Activated T-cell treated with anti-CD3 and anti-CD28 coated beads, Interleukin-2, amount 50 U/mL, for 4 hours (primary cell): ENCODE measurements around the gene RASGRP4. TPM values are rescaled to one million over a fixed set of nuclear protein-coding genes. Genes with fewer than 3 reads are reported as not detected.
"Not testable (repeated sequence)": the region's sequence is repeated elsewhere in the genome, so short reads cannot be mapped to it uniquely, and the experiment has no call there.

Experiments
- ATAC-seq, 2 donors: fragments of 200-7000 bp; cut with Tn5 transposase; one replicate each; pipeline ENCODE4 v1.10.0; 2021
- DNase-seq: peaks from one replicate; pipeline ENCODE4 v3.0.0-alpha.2; 2020
- H3K27me3 Mint-ChIP-seq: one replicate; pipeline ENCODE4 v1.8.0; 2021; ENCODE audit warnings: low read depth, mixed read lengths
- H3K36me3 Mint-ChIP-seq: one replicate; pipeline ENCODE4 v1.8.0; 2022; ENCODE audit warnings: mixed read lengths; ENCODE audit not compliant: insufficient read depth
- H3K4me1 Mint-ChIP-seq: one replicate; pipeline ENCODE4 v1.8.0; 2021; ENCODE audit warnings: low read depth, mixed read lengths
- H3K4me3 Mint-ChIP-seq: one replicate; pipeline ENCODE4 v1.8.0; 2021; ENCODE audit warnings: mild to moderate bottlenecking, moderate library complexity, mixed read lengths
- H3K9me3 Mint-ChIP-seq: one replicate; pipeline ENCODE4 v1.8.0; 2021; ENCODE audit warnings: mixed read lengths
- total RNA-seq, 3 donors: library from RNA; stranded (reverse); gene quantifications; one replicate each; pipeline ENCODE4 v1.2.1, GENCODE V29; 2021

The RASGRP4 gene
- total RNA-seq, 3 donors from 2014 or later, result 0.66 to 1.4 (median 1.2) TPM

GRCh38 chr19:38413416-38413815 lies 12.6 kb downstream of the RASGRP4 start:
- ATAC-seq, result no peak
- H3K4me3 Mint-ChIP-seq, result no peak overlapping the region

GRCh38 chr19:38412961-38413360 lies 13.1 kb downstream of the RASGRP4 start:
- Mint-ChIP-seq H3K36me3 (no peaks in the 10 kb centered on the region), H3K9me3 (no peaks in the 10 kb centered on the region), H3K27me3 (no peaks in the 10 kb centered on the region), H3K4me3 (no peak overlapping the region), H3K4me1 (peaks cover 16% of the 10 kb centered on the region)
- no peak for ATAC-seq
- DNase-seq, result no peak

More at GRCh38 chr19:38413416-38413815, 12.6 kb downstream of the RASGRP4 start:
- H3K4me1 Mint-ChIP-seq, result peaks cover 20% of the 10 kb centered on the region
- DNase-seq, result no peak
- no peaks in the 10 kb centered on the region for H3K27me3 Mint-ChIP-seq
- H3K9me3 Mint-ChIP-seq, result no peaks in the 10 kb centered on the region
- H3K36me3 Mint-ChIP-seq, result no peaks in the 10 kb centered on the region

GRCh38 chr19:38412491-38412890 lies 13.5 kb downstream of the RASGRP4 start:
- DNase-seq, result no peak
- Mint-ChIP-seq H3K27me3 (no peaks in the 10 kb centered on the region), H3K36me3 (no peaks in the 10 kb centered on the region), H3K9me3 (no peaks in the 10 kb centered on the region), H3K4me3 (no peak overlapping the region), H3K4me1 (peaks cover 11% of the 10 kb centered on the region)
- no peak for ATAC-seq

GRCh38 chr19:38411898-38412297 lies 14.1 kb downstream of the RASGRP4 start:
- H3K27me3 Mint-ChIP-seq, H3K4me3 Mint-ChIP-seq, H3K36me3 Mint-ChIP-seq, ATAC-seq, H3K4me1 Mint-ChIP-seq, DNase-seq, H3K9me3 Mint-ChIP-seq: not testable (repeated sequence)

DNA sequence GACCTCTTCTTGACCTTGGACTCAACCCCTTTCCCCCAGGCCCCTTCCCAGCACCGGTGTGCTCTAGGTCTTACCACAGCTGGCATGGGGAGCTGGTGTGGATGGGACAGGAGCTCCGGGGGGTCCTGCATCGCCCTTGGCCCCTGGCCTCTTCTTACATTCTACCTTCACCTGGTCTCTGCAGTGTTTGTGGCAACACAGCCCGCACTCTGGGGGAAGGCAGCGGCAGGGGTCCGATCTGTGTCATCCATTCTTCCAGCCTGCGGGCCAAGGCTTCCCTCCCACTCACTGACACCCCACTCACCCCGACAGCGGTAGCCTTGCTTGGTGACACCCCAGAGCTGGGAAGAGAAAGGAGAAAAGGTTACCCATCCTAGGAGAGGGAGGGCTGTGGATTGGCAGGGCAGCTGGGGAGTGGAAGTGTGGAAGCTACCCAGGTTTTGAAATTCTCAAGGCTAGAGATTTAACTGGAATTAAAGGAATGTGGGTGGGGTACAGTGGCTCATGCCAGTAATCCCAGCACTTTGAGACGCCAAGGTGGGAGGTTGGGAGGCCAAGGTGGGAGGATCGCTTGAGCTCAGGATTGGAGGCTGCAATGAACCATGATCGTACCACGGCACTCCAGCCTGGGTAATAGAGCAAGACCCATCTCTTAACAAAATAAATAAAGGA lies 14.8 kb downstream of the RASGRP4 start:
- DNase-seq, result no peak
- Mint-ChIP-seq H3K4me3 (no peak overlapping the region), H3K9me3 (no peaks in the 10 kb centered on the region), H3K27me3 (no peaks in the 10 kb centered on the region), H3K36me3 (peaks cover 4% of the 10 kb centered on the region), H3K4me1 (no peaks in the 10 kb centered on the region)
- no peak for ATAC-seq

DNA sequence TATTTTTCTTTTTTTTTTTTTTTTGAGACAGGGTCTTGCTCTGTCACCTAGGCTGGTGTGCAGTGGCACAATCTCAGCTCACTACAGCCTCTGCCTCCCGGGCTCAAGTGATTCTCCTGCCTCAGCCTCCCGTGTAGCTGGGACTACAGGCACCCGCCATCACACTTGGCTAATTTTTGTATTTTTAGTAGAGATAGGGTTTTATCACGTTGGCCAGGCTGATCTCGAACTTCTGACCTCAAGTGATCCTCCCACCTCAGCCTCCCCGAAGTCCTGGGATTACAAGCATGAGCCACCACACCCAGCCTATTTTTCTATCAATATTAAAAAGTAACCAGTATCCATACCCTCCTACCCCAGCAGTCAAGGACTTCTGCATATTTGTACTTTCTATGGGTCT lies 15.6 kb downstream of the RASGRP4 start:
- not testable (repeated sequence) for H3K27me3 Mint-ChIP-seq

DNA sequence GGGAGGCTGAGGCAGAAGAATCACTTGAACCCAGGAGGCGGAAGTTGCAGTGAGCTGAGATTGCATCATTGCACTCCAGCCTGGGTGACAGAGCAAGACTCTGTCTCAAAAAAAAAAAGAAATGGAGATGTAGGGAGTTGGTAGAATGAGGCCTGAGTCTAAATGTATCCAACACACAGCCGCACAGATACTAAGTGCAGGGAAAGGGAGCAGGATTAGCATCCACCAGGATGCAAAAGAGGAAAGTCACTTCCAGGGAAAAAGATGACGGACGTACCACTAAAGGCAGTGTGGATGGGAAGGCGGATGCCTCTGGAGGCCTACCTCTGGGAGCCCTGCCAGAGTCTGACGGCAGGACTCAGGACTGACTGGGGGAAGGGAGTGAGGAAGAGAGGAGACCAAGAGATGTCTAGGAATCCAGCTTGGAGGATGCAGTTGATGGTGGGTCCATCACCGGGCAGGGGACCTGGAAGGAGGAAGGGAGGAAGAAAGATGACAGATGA lies 16.3 kb downstream of the RASGRP4 start:
- Mint-ChIP-seq H3K4me1 (peaks cover 2% of the 10 kb centered on the region), H3K9me3 (no peaks in the 10 kb centered on the region), H3K4me3 (no peak overlapping the region), H3K27me3 (no peaks in the 10 kb centered on the region), H3K36me3 (peaks cover 4% of the 10 kb centered on the region)
- ATAC-seq (no peak), DNase-seq (no peak)

More for the DNA sequence above, 15.6 kb downstream of the RASGRP4 start:
- not testable (repeated sequence) for ATAC-seq, DNase-seq, H3K4me3 Mint-ChIP-seq, H3K9me3 Mint-ChIP-seq, H3K4me1 Mint-ChIP-seq, H3K36me3 Mint-ChIP-seq

- H3K27me3 Mint-ChIP-seq, result no peaks in the 10 kb centered on the region
- no peak for ATAC-seq
- no peaks in the 10 kb centered on the region for H3K9me3 Mint-ChIP-seq
- no peak overlapping the region for H3K4me3 Mint-ChIP-seq
- peaks cover 4% of the 10 kb centered on the region for H3K36me3 Mint-ChIP-seq
- H3K4me1 Mint-ChIP-seq, result peaks cover 10% of the 10 kb centered on the region
- DNase-seq, result no peak
Observed at GRCh38 chr19:38405276-38405675, 20.7 kb downstream of the RASGRP4 start.

DNA sequence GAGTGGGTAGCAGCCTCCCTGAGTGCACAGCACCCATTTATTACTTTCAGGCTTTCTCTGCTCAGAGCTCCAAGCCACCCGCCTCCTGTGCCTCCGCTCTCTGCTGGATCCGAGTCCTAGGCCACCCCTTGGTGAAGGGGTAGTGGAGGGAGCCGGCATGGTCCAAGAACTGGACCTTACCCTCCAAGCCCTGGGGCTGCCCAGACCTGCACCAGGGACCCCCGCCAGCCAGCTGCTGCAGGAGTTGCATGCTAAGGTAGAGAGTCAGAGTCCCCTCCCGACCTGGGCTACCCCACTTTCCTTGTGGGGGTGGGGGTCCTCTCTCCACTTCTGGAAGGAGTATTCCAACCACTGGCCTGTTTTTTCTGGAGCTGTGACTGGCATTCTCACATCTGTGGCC lies 21.2 kb downstream of the RASGRP4 start:
- ATAC-seq, result no peak
- DNase-seq, result no peak
- H3K4me3 Mint-ChIP-seq, result peak overlapping the region; percentile 86
- no peaks in the 10 kb centered on the region for H3K27me3 Mint-ChIP-seq
- peaks cover 10% of the 10 kb centered on the region for H3K4me1 Mint-ChIP-seq
- no peaks in the 10 kb centered on the region for H3K9me3 Mint-ChIP-seq
- peaks cover 4% of the 10 kb centered on the region for H3K36me3 Mint-ChIP-seq

- Mint-ChIP-seq H3K9me3 (no peaks in the 10 kb centered on the region), H3K4me1 (peaks cover 10% of the 10 kb centered on the region), H3K4me3 (peak within 1 kb of the TSS; percentile 86), H3K36me3 (peaks cover 4% of the 10 kb centered on the region), H3K27me3 (no peaks in the 10 kb centered on the region)
- DNase-seq (peak; percentile 97), ATAC-seq (peak; percentile 99)
Observed at GRCh38 chr19:38402967-38403674, 22.9 kb downstream of the RASGRP4 start, which contains the start of gene FAM98C. Gene FAM98C (plus strand): TSS chr19:38403093. CDS start chr19:38403154, 61 bp downstream.

- Mint-ChIP-seq H3K9me3 (no peaks in the 10 kb centered on the region), H3K27me3 (no peaks in the 10 kb centered on the region), H3K36me3 (peaks cover 4% of the 10 kb centered on the region), H3K4me3 (peak overlapping the region; percentile 86), H3K4me1 (peaks cover 10% of the 10 kb centered on the region)
- DNase-seq (no peak), ATAC-seq (no peak)
Observed at GRCh38 chr19:38402623-38402966, 23.4 kb downstream of the RASGRP4 start.

GRCh38 chr19:38401148-38401547 lies 24.9 kb downstream of the RASGRP4 start:
- ATAC-seq, result no peak
- peaks cover 17% of the 10 kb centered on the region for H3K4me1 Mint-ChIP-seq
- peaks cover 4% of the 10 kb centered on the region for H3K27me3 Mint-ChIP-seq
- no peaks in the 10 kb centered on the region for H3K36me3 Mint-ChIP-seq
- no peak for DNase-seq
- H3K9me3 Mint-ChIP-seq, result no peaks in the 10 kb centered on the region
- no peak overlapping the region for H3K4me3 Mint-ChIP-seq

DNA sequence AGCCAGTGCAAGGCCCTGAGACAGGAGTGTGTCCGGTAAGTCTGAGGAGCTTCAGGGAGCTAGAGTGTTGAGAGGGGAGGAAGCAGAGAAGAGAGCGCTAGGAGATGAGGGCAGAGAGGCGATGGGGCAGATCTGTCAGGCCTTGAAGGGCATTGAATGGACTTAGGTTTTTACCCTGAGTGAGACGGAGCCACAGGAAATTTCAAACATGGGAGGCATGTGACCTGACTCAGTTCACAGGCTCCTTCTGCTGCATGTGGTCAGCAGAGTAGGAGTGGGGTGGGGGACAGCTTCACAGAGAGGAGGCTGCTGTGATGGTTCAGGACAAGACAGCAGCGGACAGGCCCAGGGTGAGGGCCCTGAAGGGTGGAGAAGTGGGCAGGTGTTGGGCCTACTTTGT lies 25.7 kb downstream of the RASGRP4 start:
- Mint-ChIP-seq H3K36me3 (no peaks in the 10 kb centered on the region), H3K27me3 (peaks cover 4% of the 10 kb centered on the region), H3K4me3 (no peak overlapping the region), H3K9me3 (no peaks in the 10 kb centered on the region), H3K4me1 (peaks cover 17% of the 10 kb centered on the region)
- DNase-seq (no peak), ATAC-seq (no peak)

- Mint-ChIP-seq H3K4me3 (no peak overlapping the region), H3K4me1 (peaks cover 21% of the 10 kb centered on the region), H3K27me3 (peaks cover 4% of the 10 kb centered on the region), H3K36me3 (no peaks in the 10 kb centered on the region), H3K9me3 (no peaks in the 10 kb centered on the region)
- DNase-seq (no peak), ATAC-seq (no peak)
Observed at GRCh38 chr19:38399537-38399936, 26.5 kb downstream of the RASGRP4 start.

- peaks cover 21% of the 10 kb centered on the region for H3K4me1 Mint-ChIP-seq
- H3K9me3 Mint-ChIP-seq, result no peaks in the 10 kb centered on the region
- no peak for DNase-seq
- peaks cover 4% of the 10 kb centered on the region for H3K27me3 Mint-ChIP-seq
- H3K36me3 Mint-ChIP-seq, result no peaks in the 10 kb centered on the region
- H3K4me3 Mint-ChIP-seq, result no peak overlapping the region
- ATAC-seq, result no peak
Observed at GRCh38 chr19:38399081-38399480, 26.9 kb downstream of the RASGRP4 start.
